ENCODE data around the gene GDPD1. TPM values are rescaled to one million over a fixed set of nuclear protein-coding genes. Genes with fewer than 3 reads are reported as not detected.

The GDPD1 gene
- total and polyA plus RNA-seq, 9 of the 15 experiments (the other 6 are each of a cell fraction or from before 2014, with no cell fraction given) = 5.7 to 15.2 (median 9.3) TPM

DNA sequence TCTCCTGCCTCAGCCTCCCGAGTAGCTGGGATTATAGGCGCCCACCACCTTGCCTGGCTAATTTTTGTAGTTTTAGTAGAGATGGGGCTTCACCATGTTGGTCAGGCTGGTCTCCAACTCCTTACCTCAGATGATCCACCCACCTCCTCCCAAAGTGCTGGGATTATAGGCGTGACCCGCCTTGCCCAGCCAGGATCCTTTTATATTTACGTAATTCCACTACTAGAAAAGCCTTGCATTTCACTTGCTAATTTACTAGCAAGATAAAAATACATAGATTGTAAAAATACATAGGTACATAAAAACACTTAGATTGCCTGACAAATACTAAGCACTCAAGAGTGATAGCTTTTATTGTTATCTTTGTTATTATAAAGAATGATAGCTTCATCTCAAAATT, 47.5 kb downstream of the GDPD1 start (continued):
- TF ChIP-seq GABPA (tag; conservative IDR thresholded peaks at IDR 0.05; ENCODE audit: low read depth) (no peak), SIX5 (IDR thresholded peaks at IDR 0.05; ENCODE audit: borderline replicate concordance in 1 of 2, insufficient read depth in 1 of 2, low read depth in 1 of 2, low read length in 2 of 2) (no peak), ZNF12 (CRISPR knock-in tag; IDR thresholded peaks at IDR 0.05) (no peak)

DNA sequence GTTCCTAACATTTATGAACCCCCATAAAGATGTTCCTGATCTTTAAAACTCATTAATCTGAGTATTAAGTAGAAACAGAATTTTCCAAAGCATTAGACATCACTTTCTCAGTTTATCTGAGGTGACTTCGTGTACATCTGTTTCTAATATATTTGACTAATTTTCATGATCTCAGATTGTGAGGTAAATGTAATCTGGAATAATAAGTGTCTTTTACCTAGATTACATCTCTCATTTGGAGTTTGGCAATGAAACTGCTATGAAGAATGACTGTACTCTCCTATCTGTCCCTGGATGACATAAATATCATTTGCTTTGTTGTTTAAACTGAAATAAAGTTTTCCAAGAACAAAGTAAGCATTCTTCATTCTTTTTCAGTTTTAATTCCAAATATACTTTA, 55.3 kb downstream of the GDPD1 start:
- CTCF ChIA-PET (ENCODE audit: low intra/inter-chr PET ratio) = interaction anchor here (0.6 kb wide), 1 partner anchor 624 kb away, joined by 3 read pairs; no protein-coding TSS in a partner anchor
- FAIRE-seq (peak; percentile 6), DNase-seq (ENCODE audit: extremely low read depth in 1 of 4, low spot score in 3 of 4) (no peak), ATAC-seq (no peak)
- H3K27ac ChIP-seq (ENCODE audit: extremely low read depth, low read depth, low read length) = no peak overlapping the region
- no peaks in the 10 kb centered on the region for H4K20me1 ChIP-seq (replicated peaks; ENCODE audit: control insufficient read depth, insufficient read depth, low read length)
- no peak overlapping the region for H2AFZ ChIP-seq (ENCODE audit: low read depth, low read length)
- POLR2A ChIA-PET = no interaction called here
- H3K27me3 ChIP-seq (ENCODE audit: control insufficient read depth in 2 of 2, insufficient read depth in 2 of 2, low read length in 2 of 2) = no peaks in the 10 kb centered on the region
- H3K4me2 ChIP-seq (ENCODE audit: insufficient read depth, low read length) = no peak overlapping the region
- H3K9me3 ChIP-seq (replicated peaks; ENCODE audit: control insufficient read depth, insufficient read depth, low read depth, low read length) = no peaks in the 10 kb centered on the region
- no peaks in the 10 kb centered on the region for H3K9me1 ChIP-seq (ENCODE audit: control insufficient read depth, insufficient read depth, low read length)
- H3K36me3 ChIP-seq (ENCODE audit: control insufficient read depth, insufficient read depth, low read length) = peaks cover 18% of the 10 kb centered on the region; the same call in 1 of the 3 replicates
- no peak overlapping the region for H3K9ac ChIP-seq (ENCODE audit: insufficient read depth in 1 of 2, low read depth in 2 of 2, low read length in 2 of 2)
- no peaks in the 10 kb centered on the region for H3K79me2 ChIP-seq (ENCODE audit: control insufficient read depth, insufficient read depth, low read length)
- in situ Hi-C loops (cut with MboI) (no loop called here), intact Hi-C loops (cut with micrococcal nuclease) (no loop called here)
- H3K4me1 ChIP-seq (replicated peaks in 1 of 2; ENCODE audit: control insufficient read depth in 2 of 2, insufficient read depth in 2 of 2, low read length in 2 of 2) = no peaks in the 10 kb centered on the region
- TF ChIP-seq MYC (IDR thresholded peaks at IDR 0.05; ENCODE audit: low read depth, low read length) (no peak), MYC (CRISPR knock-in tag; IDR thresholded peaks at IDR 0.05; ENCODE audit: borderline replicate concordance, low read depth) (no peak), NR1H2 (CRISPR knock-in tag; IDR thresholded peaks at IDR 0.05) (no peak), SRSF3 (IDR thresholded peaks at IDR 0.05; ENCODE audit: insufficient read depth, low read length) (no peak)
- TF ChIP-seq, protein P1, sequence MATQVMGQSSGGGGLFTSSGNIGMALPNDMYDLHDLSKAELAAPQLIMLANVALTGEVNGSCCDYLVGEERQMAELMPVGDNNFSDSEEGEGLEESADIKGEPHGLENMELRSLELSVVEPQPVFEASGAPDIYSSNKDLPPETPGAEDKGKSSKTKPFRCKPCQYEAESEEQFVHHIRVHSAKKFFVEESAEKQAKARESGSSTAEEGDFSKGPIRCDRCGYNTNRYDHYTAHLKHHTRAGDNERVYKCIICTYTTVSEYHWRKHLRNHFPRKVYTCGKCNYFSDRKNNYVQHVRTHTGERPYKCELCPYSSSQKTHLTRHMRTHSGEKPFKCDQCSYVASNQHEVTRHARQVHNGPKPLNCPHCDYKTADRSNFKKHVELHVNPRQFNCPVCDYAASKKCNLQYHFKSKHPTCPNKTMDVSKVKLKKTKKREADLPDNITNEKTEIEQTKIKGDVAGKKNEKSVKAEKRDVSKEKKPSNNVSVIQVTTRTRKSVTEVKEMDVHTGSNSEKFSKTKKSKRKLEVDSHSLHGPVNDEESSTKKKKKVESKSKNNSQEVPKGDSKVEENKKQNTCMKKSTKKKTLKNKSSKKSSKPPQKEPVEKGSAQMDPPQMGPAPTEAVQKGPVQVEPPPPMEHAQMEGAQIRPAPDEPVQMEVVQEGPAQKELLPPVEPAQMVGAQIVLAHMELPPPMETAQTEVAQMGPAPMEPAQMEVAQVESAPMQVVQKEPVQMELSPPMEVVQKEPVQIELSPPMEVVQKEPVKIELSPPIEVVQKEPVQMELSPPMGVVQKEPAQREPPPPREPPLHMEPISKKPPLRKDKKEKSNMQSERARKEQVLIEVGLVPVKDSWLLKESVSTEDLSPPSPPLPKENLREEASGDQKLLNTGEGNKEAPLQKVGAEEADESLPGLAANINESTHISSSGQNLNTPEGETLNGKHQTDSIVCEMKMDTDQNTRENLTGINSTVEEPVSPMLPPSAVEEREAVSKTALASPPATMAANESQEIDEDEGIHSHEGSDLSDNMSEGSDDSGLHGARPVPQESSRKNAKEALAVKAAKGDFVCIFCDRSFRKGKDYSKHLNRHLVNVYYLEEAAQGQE (IDR thresholded peaks at IDR 0.05; ENCODE audit: borderline replicate concordance) = no peak
- TF ChIP-seq, protein P1 (CRISPR knock-in tag; IDR thresholded peaks at IDR 0.05; ENCODE audit: low read depth) = no peak
- BruUV-seq (replicated peaks) = no TSS peak
- H3K4me3 ChIP-seq = no peak overlapping the region
- WGBS (ENCODE audit: insufficient coverage, low coverage, missing lambda C conversion rate) = 7% methylated on average over 1 of the region's 1 CpG

Data from K562 (cell line).